ENCODE measurements around the gene TNFAIP2. TPM values are rescaled to one million over a fixed set of nuclear protein-coding genes. Genes with fewer than 3 reads are reported as not detected.

Gene TNFAIP2
- total and polyA plus RNA-seq, 2 experiments from 2014 or later = 9.9 to 14.1 TPM

- no peaks in the 10 kb centered on the region for H3K9me2 ChIP-seq (ENCODE audit: insufficient read depth)
- no peaks in the 10 kb centered on the region for H3K79me2 ChIP-seq (replicated peaks; ENCODE audit: insufficient read depth)
- no peak overlapping the region for H3K4me3 ChIP-seq
- ATAC-seq (no peak), DNase-seq (ENCODE audit: low spot score) (no peak)
- TF ChIP-seq ZNF462 (CRISPR knock-in tag; IDR thresholded peaks at IDR 0.05) (no peak), NANOG (IDR thresholded peaks at IDR 0.05; ENCODE audit: borderline replicate concordance) (no peak), STAT1 (IDR thresholded peaks at IDR 0.05; ENCODE audit: unreplicated experiment) (no peak), POLR2AphosphoS5 (IDR thresholded peaks at IDR 0.05; ENCODE audit: low read depth) (no peak), CREB1 (CRISPR knock-in tag; IDR thresholded peaks at IDR 0.05; ENCODE audit: low read depth) (no peak), REST (IDR thresholded peaks at IDR 0.05; ENCODE audit: unreplicated experiment) (no peak)
- no peak overlapping the region for H3K27ac ChIP-seq (ENCODE audit: low read depth)
- no peaks in the 10 kb centered on the region for H3F3A ChIP-seq (replicated peaks; ENCODE audit: low read depth)
- H3K36me3 Mint-ChIP-seq (ENCODE audit: low read depth) = peaks cover 10% of the 10 kb centered on the region
- H3K36me3 ChIP-seq (ENCODE audit: insufficient read depth) = no peaks in the 10 kb centered on the region
- peaks cover 3% of the 10 kb centered on the region; the same call in 2 of the 3 replicates for H3K4me1 Mint-ChIP-seq
- H3K4me3 Mint-ChIP-seq = no peak overlapping the region
- H3K27me3 Mint-ChIP-seq (ENCODE audit: insufficient read depth, low read depth, poor library complexity) = peaks cover 13% of the 10 kb centered on the region
- H3K27me3 ChIP-seq (ENCODE audit: insufficient read depth) = no peaks in the 10 kb centered on the region
- H3K4me2 ChIP-seq = no peak overlapping the region
- H3K9me3 Mint-ChIP-seq = peaks cover 37% of the 10 kb centered on the region
- no peak overlapping the region for H3K27ac Mint-ChIP-seq
- H2AFZ ChIP-seq = no peak overlapping the region
- H3K4me1 ChIP-seq (ENCODE audit: insufficient read depth) = no peaks in the 10 kb centered on the region
- no peaks in the 10 kb centered on the region for H4K20me1 ChIP-seq (replicated peaks; ENCODE audit: insufficient read depth)
Measured at GRCh38 chr14:103161054-103161397, 37.8 kb downstream of the TNFAIP2 start.

Measured in GM23338 (cell line).